A549 (cell line): ENCODE measurements around the gene EXOC4.

ENCODE experiments used
- CEBPB ChIP-seq, 2 experiments: fragments of >200 bp in 1 of 2; sonication (Bioruptor Twin) in 1 of 2; formaldehyde crosslinking in 1 of 2; IDR thresholded peaks; 2 replicates each; pipeline ENCODE4 v1.6.1; 2012 to 2016
- EP300 ChIP-seq, 2 experiments: fragments of >200 bp; sonication (Bioruptor Twin); formaldehyde crosslinking; IDR thresholded peaks; 2 replicates in 1 of 2; 3 replicates in 1 of 2; pipeline ENCODE4 v1.6.1; 2016 to 2017
- HDAC2 ChIP-seq: fragments of 200-600 bp; sonication (generic); IDR thresholded peaks from 2 replicates; pipeline ENCODE4 v1.6.1; 2016
- JUN ChIP-seq, 2 experiments: fragments of >200 bp; sonication (Bioruptor Twin); formaldehyde crosslinking; IDR thresholded peaks; 2 replicates in 1 of 2; 3 replicates in 1 of 2; pipeline ENCODE4 v1.6.1; 2016 to 2017
- MAX ChIP-seq: IDR thresholded peaks from 2 replicates; pipeline ENCODE4 v1.6.1; 2012
- PBX3 ChIP-seq: IDR thresholded peaks from 2 replicates; pipeline ENCODE4 v1.6.1; 2012
- PHF8 ChIP-seq: fragments of 200-600 bp; sonication (generic); IDR thresholded peaks from 2 replicates; pipeline ENCODE4 v1.6.1; 2016; ENCODE audit warnings: low read depth, mild to moderate bottlenecking, antibody characterized with exemption, moderate library complexity, borderline replicate concordance
- POLR2A ChIP-seq: IDR thresholded peaks from 2 replicates; pipeline ENCODE4 v1.6.1; 2012; ENCODE audit warnings: mild to moderate bottlenecking, low read length
- RAD21 ChIP-seq, 2 experiments: fragments of >200 bp in 1 of 2; sonication (Bioruptor Twin) in 1 of 2; formaldehyde crosslinking in 1 of 2; IDR thresholded peaks in 1 of 2; conservative IDR thresholded peaks in 1 of 2; 2 replicates in 1 of 2; 3 replicates in 1 of 2; pipeline ENCODE4 v1.6.1; 2012 to 2018; ENCODE audit warnings: inconsistent platforms in 1 of 2
- ZSCAN20 ChIP-seq: fragments of 250-450 bp; sonication (Bioruptor Pico); IDR thresholded peaks from 2 replicates; pipeline ENCODE4 v1.8.0; 2022; ENCODE audit warnings: mild to moderate bottlenecking, moderate library complexity
- TF ChIP-seq, protein P1 (sequence below): fragments of >200 bp; sonication (Bioruptor Twin); formaldehyde crosslinking; IDR thresholded peaks from 3 replicates; pipeline ENCODE4 v1.5.1; 2016
- TF ChIP-seq, protein P2 (sequence below): IDR thresholded peaks from 2 replicates; pipeline ENCODE4 v1.6.1; 2012; ENCODE audit warnings: low read depth, borderline replicate concordance
- TF ChIP-seq, protein P3 (sequence below): fragments of 450-650 bp; IDR thresholded peaks from 2 replicates; pipeline ENCODE4 v1.6.1; 2014; ENCODE audit warnings: antibody characterized with exemption
- TF ChIP-seq, protein P4 (sequence below): fragments of 200-600 bp; sonication (generic); IDR thresholded peaks from 2 replicates; pipeline ENCODE4 v1.6.1; 2016; ENCODE audit warnings: antibody characterized with exemption, mild to moderate bottlenecking, moderate library complexity

- TF ChIP-seq, protein P1, sequence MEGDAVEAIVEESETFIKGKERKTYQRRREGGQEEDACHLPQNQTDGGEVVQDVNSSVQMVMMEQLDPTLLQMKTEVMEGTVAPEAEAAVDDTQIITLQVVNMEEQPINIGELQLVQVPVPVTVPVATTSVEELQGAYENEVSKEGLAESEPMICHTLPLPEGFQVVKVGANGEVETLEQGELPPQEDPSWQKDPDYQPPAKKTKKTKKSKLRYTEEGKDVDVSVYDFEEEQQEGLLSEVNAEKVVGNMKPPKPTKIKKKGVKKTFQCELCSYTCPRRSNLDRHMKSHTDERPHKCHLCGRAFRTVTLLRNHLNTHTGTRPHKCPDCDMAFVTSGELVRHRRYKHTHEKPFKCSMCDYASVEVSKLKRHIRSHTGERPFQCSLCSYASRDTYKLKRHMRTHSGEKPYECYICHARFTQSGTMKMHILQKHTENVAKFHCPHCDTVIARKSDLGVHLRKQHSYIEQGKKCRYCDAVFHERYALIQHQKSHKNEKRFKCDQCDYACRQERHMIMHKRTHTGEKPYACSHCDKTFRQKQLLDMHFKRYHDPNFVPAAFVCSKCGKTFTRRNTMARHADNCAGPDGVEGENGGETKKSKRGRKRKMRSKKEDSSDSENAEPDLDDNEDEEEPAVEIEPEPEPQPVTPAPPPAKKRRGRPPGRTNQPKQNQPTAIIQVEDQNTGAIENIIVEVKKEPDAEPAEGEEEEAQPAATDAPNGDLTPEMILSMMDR: no peak
- no peak for TF ChIP-seq RAD21 (conservative IDR thresholded peaks at IDR 0.05 in 1 of 2, IDR thresholded peaks at IDR 0.05 in 1 of 2)
- TF ChIP-seq, protein P2, sequence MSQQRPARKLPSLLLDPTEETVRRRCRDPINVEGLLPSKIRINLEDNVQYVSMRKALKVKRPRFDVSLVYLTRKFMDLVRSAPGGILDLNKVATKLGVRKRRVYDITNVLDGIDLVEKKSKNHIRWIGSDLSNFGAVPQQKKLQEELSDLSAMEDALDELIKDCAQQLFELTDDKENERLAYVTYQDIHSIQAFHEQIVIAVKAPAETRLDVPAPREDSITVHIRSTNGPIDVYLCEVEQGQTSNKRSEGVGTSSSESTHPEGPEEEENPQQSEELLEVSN: no peak
- no peak for TF ChIP-seq MAX
- TF ChIP-seq, protein P3, sequence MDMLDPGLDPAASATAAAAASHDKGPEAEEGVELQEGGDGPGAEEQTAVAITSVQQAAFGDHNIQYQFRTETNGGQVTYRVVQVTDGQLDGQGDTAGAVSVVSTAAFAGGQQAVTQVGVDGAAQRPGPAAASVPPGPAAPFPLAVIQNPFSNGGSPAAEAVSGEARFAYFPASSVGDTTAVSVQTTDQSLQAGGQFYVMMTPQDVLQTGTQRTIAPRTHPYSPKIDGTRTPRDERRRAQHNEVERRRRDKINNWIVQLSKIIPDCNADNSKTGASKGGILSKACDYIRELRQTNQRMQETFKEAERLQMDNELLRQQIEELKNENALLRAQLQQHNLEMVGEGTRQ: no peak
- no peak for TF ChIP-seq PHF8
- no peak for TF ChIP-seq JUN (IDR thresholded peaks at IDR 0.05)
- no peak for TF ChIP-seq EP300 (IDR thresholded peaks at IDR 0.05)
- TF ChIP-seq CEBPB (IDR thresholded peaks at IDR 0.05): no peak
- TF ChIP-seq, protein P4, sequence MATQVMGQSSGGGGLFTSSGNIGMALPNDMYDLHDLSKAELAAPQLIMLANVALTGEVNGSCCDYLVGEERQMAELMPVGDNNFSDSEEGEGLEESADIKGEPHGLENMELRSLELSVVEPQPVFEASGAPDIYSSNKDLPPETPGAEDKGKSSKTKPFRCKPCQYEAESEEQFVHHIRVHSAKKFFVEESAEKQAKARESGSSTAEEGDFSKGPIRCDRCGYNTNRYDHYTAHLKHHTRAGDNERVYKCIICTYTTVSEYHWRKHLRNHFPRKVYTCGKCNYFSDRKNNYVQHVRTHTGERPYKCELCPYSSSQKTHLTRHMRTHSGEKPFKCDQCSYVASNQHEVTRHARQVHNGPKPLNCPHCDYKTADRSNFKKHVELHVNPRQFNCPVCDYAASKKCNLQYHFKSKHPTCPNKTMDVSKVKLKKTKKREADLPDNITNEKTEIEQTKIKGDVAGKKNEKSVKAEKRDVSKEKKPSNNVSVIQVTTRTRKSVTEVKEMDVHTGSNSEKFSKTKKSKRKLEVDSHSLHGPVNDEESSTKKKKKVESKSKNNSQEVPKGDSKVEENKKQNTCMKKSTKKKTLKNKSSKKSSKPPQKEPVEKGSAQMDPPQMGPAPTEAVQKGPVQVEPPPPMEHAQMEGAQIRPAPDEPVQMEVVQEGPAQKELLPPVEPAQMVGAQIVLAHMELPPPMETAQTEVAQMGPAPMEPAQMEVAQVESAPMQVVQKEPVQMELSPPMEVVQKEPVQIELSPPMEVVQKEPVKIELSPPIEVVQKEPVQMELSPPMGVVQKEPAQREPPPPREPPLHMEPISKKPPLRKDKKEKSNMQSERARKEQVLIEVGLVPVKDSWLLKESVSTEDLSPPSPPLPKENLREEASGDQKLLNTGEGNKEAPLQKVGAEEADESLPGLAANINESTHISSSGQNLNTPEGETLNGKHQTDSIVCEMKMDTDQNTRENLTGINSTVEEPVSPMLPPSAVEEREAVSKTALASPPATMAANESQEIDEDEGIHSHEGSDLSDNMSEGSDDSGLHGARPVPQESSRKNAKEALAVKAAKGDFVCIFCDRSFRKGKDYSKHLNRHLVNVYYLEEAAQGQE: no peak
- no peak for TF ChIP-seq POLR2A
- no peak for TF ChIP-seq PBX3
- TF ChIP-seq ZSCAN20 (CRISPR knock-in tag): no peak
- no peak for TF ChIP-seq HDAC2
These were observed 17.7 kb upstream of the EXOC4 start for GRCh38 chr7:133234961-133235875.
